Measurements from ENCODE around the gene DOCK1. TPM values are rescaled to one million over a fixed set of nuclear protein-coding genes. Genes with fewer than 3 reads are reported as not detected.

DOCK1 gene
- total and polyA plus RNA-seq, 2 experiments from 2014 or later: 22.8 to 45.6 TPM

DNA sequence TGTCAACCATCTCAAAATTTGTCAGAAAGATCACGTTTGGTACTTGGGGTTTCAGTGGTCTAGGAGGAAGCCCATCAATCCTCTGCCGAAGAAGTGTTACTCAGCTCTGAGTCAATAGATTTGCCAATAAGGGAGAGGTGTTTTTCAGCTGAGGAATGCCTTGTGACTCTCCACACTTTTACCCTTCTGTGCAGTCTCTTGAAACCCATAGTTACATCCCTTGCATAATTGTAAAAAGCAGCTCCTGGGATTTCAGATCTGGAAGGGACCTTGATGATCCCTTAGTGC is 243.6 kb downstream of the DOCK1 start:
- peak overlapping the region; percentile 96 for H3K4me2 ChIP-seq (ENCODE audit: unreplicated experiment)
- WGBS, 2 experiments (ENCODE audit: low coverage in 1 of 2, low lambda C conversion rate in 2 of 2, missing lambda C conversion rate in 2 of 2): 0% methylated on average over 2 of the region's 2 CpGs
- in situ Hi-C loops (cut with MboI): no loop called here
- H3K79me2 ChIP-seq (ENCODE audit: insufficient read depth): no peaks in the 10 kb centered on the region
- H3F3A ChIP-seq (ENCODE audit: insufficient read depth): peaks cover 56% of the 10 kb centered on the region
- DNase-seq: peak; percentile 90
- H3K36me3 ChIP-seq (ENCODE audit: low read depth): no peaks in the 10 kb centered on the region
- peaks cover 42% of the 10 kb centered on the region for H3K4me1 ChIP-seq (ENCODE audit: insufficient read depth)
- no peaks in the 10 kb centered on the region for H4K20me1 ChIP-seq (ENCODE audit: insufficient read depth)
- H3K9me3 ChIP-seq (ENCODE audit: low read depth): no peaks in the 10 kb centered on the region
- TF ChIP-seq EZH2 (IDR thresholded peaks at IDR 0.05; ENCODE audit: insufficient read depth, poor library complexity, severe bottlenecking): no peak
- TF ChIP-seq EZH2phosphoT487 (IDR thresholded peaks at IDR 0.05; ENCODE audit: insufficient read depth, low read depth): no peak
- H2AFZ ChIP-seq: no peak overlapping the region
- peak overlapping the region; percentile 63 for H3K4me3 ChIP-seq
- H3K27me3 ChIP-seq (replicated peaks; ENCODE audit: insufficient read depth): no peaks in the 10 kb centered on the region
- H3K9me2 ChIP-seq (ENCODE audit: insufficient read depth): no peaks in the 10 kb centered on the region
- H3K27ac ChIP-seq: peak overlapping the region; percentile 98
- H3K9ac ChIP-seq: peak overlapping the region; percentile 75

DNA sequence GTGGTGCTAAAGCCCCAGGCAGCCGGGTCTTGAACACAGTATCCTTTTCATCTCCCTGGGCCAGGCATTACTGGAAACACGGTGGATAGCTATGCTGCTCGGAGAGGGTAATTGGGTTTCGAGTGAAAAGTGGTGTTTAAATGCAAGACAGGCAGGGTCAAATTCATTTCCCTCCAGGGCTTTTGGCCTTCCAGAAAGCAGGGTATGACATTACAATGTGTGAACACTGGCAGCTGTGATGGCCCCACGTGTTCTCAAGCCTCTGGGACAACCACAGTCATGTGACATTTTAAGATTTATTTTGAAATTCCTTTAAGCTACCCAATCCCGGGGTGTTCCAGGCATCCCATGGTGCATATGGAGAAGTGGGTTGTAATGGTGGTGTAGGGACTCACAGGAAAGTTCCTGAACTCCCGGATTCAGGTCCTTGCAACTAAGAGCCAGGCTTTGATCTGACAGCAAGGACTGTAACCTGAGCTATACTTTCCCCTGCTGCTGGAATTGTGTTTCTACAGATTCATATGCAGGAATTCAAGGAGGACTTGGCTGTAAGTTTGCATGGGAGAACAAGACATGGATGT is 244.4 kb downstream of the DOCK1 start:
- 58 to 59% methylated on average over 7 of the region's 7 CpGs for WGBS, 2 experiments (ENCODE audit: low coverage in 1 of 2, low lambda C conversion rate in 2 of 2, missing lambda C conversion rate in 2 of 2)
- Histone ChIP-seq H4K20me1 (ENCODE audit: insufficient read depth) (no peaks in the 10 kb centered on the region), H3K36me3 (ENCODE audit: low read depth) (no peaks in the 10 kb centered on the region), H3K4me1 (ENCODE audit: insufficient read depth) (peaks cover 42% of the 10 kb centered on the region), H3F3A (ENCODE audit: insufficient read depth) (peaks cover 56% of the 10 kb centered on the region), H3K4me3 (peak overlapping the region; percentile 63), H3K9ac (peak overlapping the region; percentile 75), H2AFZ (no peak overlapping the region), H3K27me3 (replicated peaks; ENCODE audit: insufficient read depth) (no peaks in the 10 kb centered on the region), H3K9me2 (ENCODE audit: insufficient read depth) (no peaks in the 10 kb centered on the region), H3K4me2 (ENCODE audit: unreplicated experiment) (peak overlapping the region; percentile 96), H3K9me3 (ENCODE audit: low read depth) (no peaks in the 10 kb centered on the region), H3K79me2 (ENCODE audit: insufficient read depth) (no peaks in the 10 kb centered on the region), H3K27ac (peak overlapping the region; percentile 98)
- in situ Hi-C loops (cut with MboI): no loop called here
- DNase-seq: peak; percentile 35
- TF ChIP-seq EZH2 (IDR thresholded peaks at IDR 0.05; ENCODE audit: insufficient read depth, poor library complexity, severe bottlenecking): no peak
- no peak for TF ChIP-seq EZH2phosphoT487 (IDR thresholded peaks at IDR 0.05; ENCODE audit: insufficient read depth, low read depth)

DNA sequence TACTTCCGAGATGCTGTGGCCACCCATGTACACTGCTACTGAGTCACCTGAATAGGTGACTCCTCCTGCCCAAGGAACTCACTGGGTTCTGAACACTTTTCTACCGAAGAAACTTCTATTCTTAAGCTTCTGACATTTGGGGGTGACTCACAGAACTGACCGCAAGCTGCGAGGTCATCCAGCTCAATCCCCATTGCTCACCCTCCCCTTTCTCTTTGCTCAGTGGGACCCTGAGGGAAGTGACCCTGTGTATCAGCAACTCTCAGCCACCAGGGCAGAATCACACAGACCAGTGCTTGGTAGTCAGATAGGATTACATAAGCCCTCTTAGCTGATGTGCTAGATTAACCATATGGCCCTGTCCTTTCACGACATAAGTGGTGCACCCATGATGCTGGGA is 244.9 kb downstream of the DOCK1 start:
- Histone ChIP-seq H3F3A (ENCODE audit: insufficient read depth) (peaks cover 56% of the 10 kb centered on the region), H3K9ac (peak overlapping the region; percentile 75), H3K4me3 (no peak overlapping the region), H3K27me3 (replicated peaks; ENCODE audit: insufficient read depth) (no peaks in the 10 kb centered on the region), H3K9me2 (ENCODE audit: insufficient read depth) (no peaks in the 10 kb centered on the region), H3K4me2 (ENCODE audit: unreplicated experiment) (peak overlapping the region; percentile 96), H3K79me2 (ENCODE audit: insufficient read depth) (no peaks in the 10 kb centered on the region), H4K20me1 (ENCODE audit: insufficient read depth) (no peaks in the 10 kb centered on the region), H3K36me3 (ENCODE audit: low read depth) (no peaks in the 10 kb centered on the region), H2AFZ (no peak overlapping the region), H3K27ac (peak overlapping the region; percentile 98), H3K9me3 (ENCODE audit: low read depth) (no peaks in the 10 kb centered on the region), H3K4me1 (ENCODE audit: insufficient read depth) (peaks cover 42% of the 10 kb centered on the region)
- WGBS, 2 experiments (ENCODE audit: low coverage in 1 of 2, low lambda C conversion rate in 2 of 2, missing lambda C conversion rate in 2 of 2): 19 to 23% methylated on average over 5 of the region's 5 CpGs
- in situ Hi-C loops (cut with MboI): no loop called here
- no peak for TF ChIP-seq EZH2phosphoT487 (IDR thresholded peaks at IDR 0.05; ENCODE audit: insufficient read depth, low read depth)
- TF ChIP-seq EZH2 (IDR thresholded peaks at IDR 0.05; ENCODE audit: insufficient read depth, poor library complexity, severe bottlenecking): no peak
- DNase-seq: peak; percentile 85

GRCh38 chr10:127151541-127151940 is 246.3 kb downstream of the DOCK1 start:
- no peak overlapping the region for H2AFZ ChIP-seq
- peaks cover 44% of the 10 kb centered on the region for H3F3A ChIP-seq (ENCODE audit: insufficient read depth)
- no peaks in the 10 kb centered on the region for H3K9me2 ChIP-seq (ENCODE audit: insufficient read depth)
- TF ChIP-seq EZH2 (IDR thresholded peaks at IDR 0.05; ENCODE audit: insufficient read depth, poor library complexity, severe bottlenecking): no peak
- TF ChIP-seq EZH2phosphoT487 (IDR thresholded peaks at IDR 0.05; ENCODE audit: insufficient read depth, low read depth): no peak
- no peaks in the 10 kb centered on the region for H3K27me3 ChIP-seq (replicated peaks; ENCODE audit: insufficient read depth)
- H4K20me1 ChIP-seq (ENCODE audit: insufficient read depth): no peaks in the 10 kb centered on the region
- DNase-seq: peak; percentile 26
- H3K9ac ChIP-seq: no peak overlapping the region
- peaks cover 42% of the 10 kb centered on the region for H3K4me1 ChIP-seq (ENCODE audit: insufficient read depth)
- H3K27ac ChIP-seq: no peak overlapping the region
- no peak overlapping the region for H3K4me3 ChIP-seq
- no peak overlapping the region for H3K4me2 ChIP-seq (ENCODE audit: unreplicated experiment)
- no peaks in the 10 kb centered on the region for H3K79me2 ChIP-seq (ENCODE audit: insufficient read depth)
- WGBS, 2 experiments (ENCODE audit: low coverage in 1 of 2, low lambda C conversion rate in 2 of 2, missing lambda C conversion rate in 2 of 2): 94 to 95% methylated on average over 10 of the region's 10 CpGs
- in situ Hi-C loops (cut with MboI): no loop called here
- no peaks in the 10 kb centered on the region for H3K36me3 ChIP-seq (ENCODE audit: low read depth)
- H3K9me3 ChIP-seq (ENCODE audit: low read depth): no peaks in the 10 kb centered on the region
